Measurements from ENCODE around the gene USP19.

The USP19 gene

GRCh38 chr3:49134471-49135265 is 14.0 kb upstream of the USP19 start:
- DNase-seq (ENCODE audit: low spot score): no peak

- no peak for DNase-seq (ENCODE audit: low spot score)
Measured at GRCh38 chr3:49133226-49133951, 12.8 kb upstream of the USP19 start.

GRCh38 chr3:49132437-49133225 is 12.0 kb upstream of the USP19 start, which contains the start of gene LAMB2:
Gene LAMB2, minus strand, starts transcription at chr3:49133050. Its CDS starts 183 bp downstream, at chr3:49132867.
- no peak for DNase-seq (ENCODE audit: low spot score)

GRCh38 chr3:49132073-49132436 is 11.4 kb upstream of the USP19 start:
- no peak for DNase-seq (ENCODE audit: low spot score)

GRCh38 chr3:49131576-49131975 is 11.0 kb upstream of the USP19 start:
- no peak for DNase-seq (ENCODE audit: low spot score)

- no peak for DNase-seq (ENCODE audit: low spot score)
Measured at GRCh38 chr3:49131040-49131439, 10.4 kb upstream of the USP19 start.

- no peak for DNase-seq (ENCODE audit: low spot score)
Measured at GRCh38 chr3:49124991-49125670, 4.5 kb upstream of the USP19 start.

GRCh38 chr3:49124203-49124602 is 3.6 kb upstream of the USP19 start:
- no peak for DNase-seq (ENCODE audit: low spot score)

GRCh38 chr3:49123687-49124086 is 3.1 kb upstream of the USP19 start:
- DNase-seq (ENCODE audit: low spot score): no peak

- no peak for DNase-seq (ENCODE audit: low spot score)
Measured at GRCh38 chr3:49122886-49123545, 2.4 kb upstream of the USP19 start.

- no peak for DNase-seq (ENCODE audit: low spot score)
Measured at GRCh38 chr3:49122451-49122850, 1.8 kb upstream of the USP19 start.

GRCh38 chr3:49122022-49122421 is 1.4 kb upstream of the USP19 start:
- no peak for DNase-seq (ENCODE audit: low spot score)

- DNase-seq (ENCODE audit: low spot score): no peak
Measured at GRCh38 chr3:49121132-49121736, 611 bp upstream of the USP19 start.

GRCh38 chr3:49120096-49120437 is 556 bp downstream of the USP19 start:
- DNase-seq (ENCODE audit: low spot score): peak; percentile 32

GRCh38 chr3:49119439-49119838 is 1.2 kb downstream of the USP19 start:
- DNase-seq (ENCODE audit: low spot score): no peak

GRCh38 chr3:49119036-49119435 is 1.6 kb downstream of the USP19 start:
- no peak for DNase-seq (ENCODE audit: low spot score)

GRCh38 chr3:49112262-49112661 is 8.4 kb downstream of the USP19 start:
- DNase-seq (ENCODE audit: low spot score): no peak

GRCh38 chr3:49111347-49111746 is 9.3 kb downstream of the USP19 start:
- DNase-seq (ENCODE audit: low spot score): no peak

- no peak for DNase-seq (ENCODE audit: low spot score)
Measured at GRCh38 chr3:49110780-49111179, 9.8 kb downstream of the USP19 start.

- no peak for DNase-seq (ENCODE audit: low spot score)
Measured at GRCh38 chr3:49108346-49108745, 12.3 kb downstream of the USP19 start.

All from hematopoietic multipotent progenitor cell treated with erythropoietin and hydrocortisone succinate and interleukin-3 and kit ligand, for 17 days (in vitro differentiated cells).